HS-5 (cell line): ENCODE results near the gene ARFGEF3.

Experiments
- DNase-seq: peaks from one replicate; pipeline ENCODE4 v3.0.0-alpha.2; 2012; ENCODE audit warnings: low read depth

Gene ARFGEF3

DNA sequence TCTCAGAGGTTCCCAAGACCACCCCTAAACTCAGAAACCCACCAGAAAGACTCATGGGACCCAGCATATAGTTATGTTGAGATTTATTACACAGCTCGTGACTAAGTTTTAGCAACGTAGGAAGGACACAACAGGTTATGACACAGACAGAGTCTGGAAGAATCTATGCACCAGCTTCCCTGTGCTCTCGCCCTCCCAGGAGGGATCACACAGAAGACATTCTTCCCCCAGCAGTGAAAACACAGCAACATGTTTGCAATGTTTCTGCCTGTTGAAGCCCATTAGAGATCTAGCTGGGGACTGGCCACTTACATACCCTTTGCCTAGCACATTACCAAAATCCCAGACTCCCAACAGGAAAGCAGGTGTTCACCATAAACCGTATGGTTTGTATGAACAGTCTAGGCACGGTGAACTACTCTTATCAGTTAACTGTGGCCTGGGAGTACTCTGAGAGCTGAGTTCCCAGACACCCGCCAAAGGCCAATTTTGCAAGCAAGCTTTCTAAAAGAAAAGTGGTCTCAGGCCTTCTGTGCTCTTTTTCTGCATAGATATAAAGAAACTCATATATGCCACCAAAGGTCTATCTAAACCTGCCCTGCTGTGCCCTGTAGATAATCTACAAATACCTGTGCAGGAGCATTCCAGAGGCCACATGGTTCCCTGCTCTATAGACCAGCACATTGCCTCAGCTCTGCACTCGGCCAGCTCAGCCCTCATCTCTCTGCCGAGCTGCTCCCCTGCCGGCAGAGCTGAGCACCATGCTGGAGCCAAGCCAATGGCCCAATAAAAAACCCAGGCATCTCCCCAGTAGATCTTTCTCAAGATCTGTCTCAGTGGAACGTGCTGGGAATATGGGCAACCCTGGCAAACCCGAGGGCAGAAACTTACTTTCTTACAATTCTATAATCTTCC, 146.3 kb downstream of the ARFGEF3 start:
- DNase-seq: no peak

GRCh38 chr6:138308731-138309110, 147.0 kb downstream of the ARFGEF3 start:
- DNase-seq: no peak

DNA sequence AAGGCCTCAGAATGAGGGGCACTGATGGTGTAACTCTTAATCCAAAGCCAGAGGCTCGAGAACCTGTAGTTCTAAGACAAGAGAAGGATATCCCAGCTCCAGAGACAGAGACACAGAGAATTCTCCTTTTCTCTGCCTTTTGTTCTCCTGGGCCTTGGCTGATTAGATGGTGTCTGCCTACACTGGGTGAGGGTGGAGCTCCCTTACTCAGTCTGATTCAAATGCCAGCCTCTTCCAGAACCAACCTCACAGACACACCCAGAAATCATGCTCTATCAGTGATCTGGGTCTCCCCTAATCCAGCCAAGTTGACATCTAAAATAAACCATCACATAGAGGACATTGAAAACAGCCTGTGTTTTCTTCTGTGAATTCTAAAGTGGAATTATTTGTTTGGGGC, 148.0 kb downstream of the ARFGEF3 start:
- DNase-seq: no peak

GRCh38 chr6:138310294-138310693, 148.6 kb downstream of the ARFGEF3 start:
- DNase-seq: no peak

- no peak for DNase-seq
Measured at GRCh38 chr6:138310821-138311220, 149.1 kb downstream of the ARFGEF3 start.

GRCh38 chr6:138311268-138311667, 149.5 kb downstream of the ARFGEF3 start:
- no peak for DNase-seq

DNA sequence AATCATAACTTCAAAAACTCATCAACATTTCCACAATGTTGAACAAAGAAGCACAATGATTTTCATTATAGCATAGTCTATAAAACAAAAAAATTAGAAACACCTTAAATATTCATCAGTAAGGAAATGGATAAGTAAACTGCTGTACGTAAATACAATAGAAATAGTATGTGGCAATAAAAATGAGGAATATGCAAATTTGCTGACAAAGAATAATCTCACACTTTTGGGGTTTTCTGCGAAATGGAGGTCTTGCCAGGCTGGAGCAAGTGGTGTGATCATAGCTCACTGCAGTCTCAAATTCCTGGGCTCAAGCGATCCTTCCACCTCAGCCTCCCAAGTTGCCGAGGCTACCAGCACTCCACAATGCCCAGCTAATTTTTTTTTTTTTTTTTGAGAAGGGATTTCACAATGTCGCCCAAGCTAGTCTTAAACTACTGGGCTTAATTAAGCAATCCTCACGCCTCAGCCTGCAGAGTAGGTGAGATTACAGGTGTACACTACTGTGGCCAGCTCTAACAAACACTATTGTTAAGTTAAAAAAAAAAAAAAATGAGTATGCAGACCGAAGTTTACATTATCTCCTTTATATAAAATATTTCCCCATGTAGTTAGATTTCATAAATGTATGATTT, 157.1 kb downstream of the ARFGEF3 start:
- DNase-seq: no peak

DNA sequence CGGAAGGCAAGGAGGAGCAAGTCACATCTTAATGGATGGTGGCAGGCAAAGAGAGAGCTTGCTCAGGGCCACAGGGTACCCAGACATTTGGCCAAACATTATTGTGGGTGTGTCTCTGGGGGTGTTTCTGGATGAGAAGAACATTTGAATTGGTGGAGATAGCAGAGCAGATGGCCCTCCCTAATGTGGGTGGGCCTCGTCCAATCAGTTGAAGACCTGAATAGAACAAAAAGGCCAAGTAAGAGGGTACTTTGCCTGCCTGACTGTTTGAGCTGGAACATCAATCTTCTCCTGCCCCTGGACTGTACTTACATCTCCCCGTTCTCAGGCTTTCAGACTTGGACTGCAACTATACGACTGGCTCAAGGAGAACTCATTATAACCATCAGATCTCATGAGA, 160.2 kb downstream of the ARFGEF3 start:
- DNase-seq: no peak

DNA sequence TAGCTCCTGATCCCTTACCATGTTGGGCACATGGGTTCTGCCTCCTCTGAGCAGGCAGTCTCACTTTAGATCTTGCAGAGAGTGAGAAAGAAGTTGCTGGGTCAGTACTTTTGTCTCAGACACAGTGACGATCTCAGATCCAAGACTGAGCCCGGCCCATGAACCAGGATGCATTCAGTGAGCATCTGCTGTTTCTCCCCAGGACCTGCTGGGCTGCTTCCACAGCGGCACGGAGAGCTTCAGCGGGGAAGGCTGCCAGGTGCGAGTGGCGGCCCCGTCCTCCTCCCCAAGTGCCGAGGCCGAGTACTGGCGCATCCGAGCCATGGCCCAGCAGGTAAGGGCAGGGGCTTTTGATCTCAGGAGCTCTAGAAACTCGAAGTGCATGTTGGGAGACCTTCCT, 162.1 kb downstream of the ARFGEF3 start:
- DNase-seq: no peak

DNA sequence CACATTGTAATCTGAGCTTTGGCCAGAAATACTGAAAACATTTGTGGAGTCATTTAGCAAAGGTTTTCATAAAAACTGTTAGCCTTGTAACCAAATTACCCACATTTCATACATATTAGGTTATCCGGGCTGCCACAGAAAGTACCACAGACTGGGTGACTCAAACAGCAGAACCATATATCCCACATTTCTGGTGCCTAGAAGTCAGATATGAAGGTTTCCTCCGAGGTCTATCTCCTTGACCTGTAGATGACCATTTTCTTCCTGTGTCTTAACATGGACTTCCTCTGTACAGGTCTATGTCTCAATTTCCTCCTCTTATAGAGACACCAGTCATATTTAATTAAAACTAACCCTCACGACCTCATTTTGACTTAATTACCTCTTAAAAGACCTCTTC, 166.5 kb downstream of the ARFGEF3 start:
- no peak for DNase-seq

DNA sequence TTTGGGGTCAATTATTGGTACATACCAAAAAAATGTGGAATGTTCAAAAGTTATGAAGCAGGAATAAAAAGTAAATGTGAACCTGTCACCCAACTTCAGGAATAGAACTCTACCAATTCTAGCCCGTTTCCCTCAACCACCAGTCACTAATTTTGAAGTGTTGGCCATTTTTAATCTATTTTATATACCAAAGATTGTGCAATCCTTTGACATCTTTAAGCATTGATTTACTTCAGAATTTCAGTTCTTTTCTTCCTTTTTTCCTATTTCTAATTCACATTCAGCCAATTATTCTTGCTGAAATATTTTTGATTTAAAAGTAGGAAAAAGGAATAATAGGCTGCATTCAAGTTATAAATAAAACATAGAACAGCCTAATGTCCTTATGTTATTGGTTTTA, 169.0 kb downstream of the ARFGEF3 start:
- no peak for DNase-seq

DNA sequence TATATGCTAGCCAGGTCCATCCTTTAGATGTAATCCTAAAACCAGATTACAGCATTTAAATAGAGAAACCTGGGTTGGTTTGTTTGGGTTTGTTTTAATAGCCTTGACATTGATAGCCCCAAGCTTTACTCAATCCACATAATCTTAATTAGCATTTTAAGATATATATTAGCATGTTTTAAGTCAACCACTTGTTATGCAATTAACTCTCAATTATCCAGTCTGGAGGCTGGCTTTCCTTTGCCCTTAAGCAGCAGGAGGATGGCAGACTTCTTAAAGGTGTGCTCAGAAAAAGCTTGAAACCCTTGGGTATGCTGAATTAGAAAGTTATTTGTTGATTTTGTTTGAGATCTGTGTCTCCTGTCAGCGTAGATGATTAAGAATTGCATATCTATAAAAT, 169.7 kb downstream of the ARFGEF3 start:
- no peak for DNase-seq

- no peak for DNase-seq
Measured at GRCh38 chr6:138331984-138332383, 170.2 kb downstream of the ARFGEF3 start.

DNA sequence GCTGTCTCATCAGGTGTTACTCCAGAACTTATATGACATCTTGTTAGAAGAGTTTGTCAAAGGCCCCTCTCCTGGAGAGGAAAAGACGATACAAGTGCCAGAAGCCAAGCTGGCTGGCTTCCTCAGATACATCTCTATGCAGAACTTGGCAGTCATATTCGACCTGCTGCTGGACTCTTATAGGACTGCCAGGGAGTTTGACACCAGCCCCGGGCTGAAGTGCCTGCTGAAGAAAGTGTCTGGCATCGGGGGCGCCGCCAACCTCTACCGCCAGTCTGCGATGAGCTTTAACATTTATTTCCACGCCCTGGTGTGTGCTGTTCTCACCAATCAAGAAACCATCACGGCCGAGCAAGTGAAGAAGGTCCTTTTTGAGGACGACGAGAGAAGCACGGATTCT, 172.3 kb downstream of the ARFGEF3 start:
- DNase-seq: no peak

DNA sequence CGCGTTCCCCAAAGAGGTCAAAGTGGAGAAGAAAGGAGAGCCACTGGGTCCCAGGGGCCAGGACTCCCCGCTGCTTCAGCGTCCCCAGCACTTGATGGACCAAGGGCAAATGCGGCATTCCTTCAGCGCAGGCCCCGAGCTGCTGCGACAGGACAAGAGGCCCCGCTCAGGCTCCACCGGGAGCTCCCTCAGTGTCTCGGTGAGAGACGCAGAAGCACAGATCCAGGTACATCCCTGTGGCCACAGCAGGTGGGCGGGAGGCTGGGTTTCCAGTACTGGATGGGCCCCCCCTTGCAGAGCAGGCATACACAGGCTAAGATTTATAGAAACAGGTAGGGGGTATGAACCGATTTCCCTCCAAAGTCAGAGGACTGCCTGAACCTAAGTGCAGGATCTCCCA, 173.2 kb downstream of the ARFGEF3 start:
- DNase-seq: no peak

DNA sequence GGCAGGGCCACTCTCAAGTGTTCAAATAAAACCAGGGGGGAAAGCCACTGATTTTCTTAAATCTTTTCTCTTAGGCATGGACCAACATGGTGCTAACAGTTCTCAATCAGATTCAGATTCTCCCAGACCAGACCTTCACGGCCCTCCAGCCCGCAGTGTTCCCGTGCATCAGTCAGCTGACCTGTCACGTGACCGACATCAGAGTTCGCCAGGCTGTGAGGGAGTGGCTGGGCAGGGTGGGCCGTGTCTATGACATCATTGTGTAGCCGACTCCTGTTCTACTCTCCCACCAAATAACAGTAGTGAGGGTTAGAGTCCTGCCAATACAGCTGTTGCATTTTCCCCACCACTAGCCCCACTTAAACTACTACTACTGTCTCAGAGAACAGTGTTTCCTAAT, 174.5 kb downstream of the ARFGEF3 start:
- no peak for DNase-seq

DNA sequence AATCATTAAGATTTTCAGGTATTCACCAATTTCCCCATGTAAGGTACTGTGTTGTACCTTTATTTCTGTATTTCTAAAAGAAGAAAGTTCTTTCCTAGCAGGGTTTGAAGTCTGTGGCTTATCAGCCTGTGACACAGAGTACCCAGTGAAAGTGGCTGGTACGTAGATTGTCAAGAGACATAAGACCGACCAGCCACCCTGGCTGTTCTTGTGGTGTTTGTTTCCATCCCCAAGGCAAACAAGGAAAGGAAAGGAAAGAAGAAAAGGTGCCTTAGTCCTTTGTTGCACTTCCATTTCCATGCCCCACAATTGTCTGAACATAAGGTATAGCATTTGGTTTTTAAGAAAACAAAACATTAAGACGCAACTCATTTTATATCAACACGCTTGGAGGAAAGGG, 175.3 kb downstream of the ARFGEF3 start:
- no peak for DNase-seq

- no peak for DNase-seq
Measured at GRCh38 chr6:138339024-138339423, 177.3 kb downstream of the ARFGEF3 start.

DNA sequence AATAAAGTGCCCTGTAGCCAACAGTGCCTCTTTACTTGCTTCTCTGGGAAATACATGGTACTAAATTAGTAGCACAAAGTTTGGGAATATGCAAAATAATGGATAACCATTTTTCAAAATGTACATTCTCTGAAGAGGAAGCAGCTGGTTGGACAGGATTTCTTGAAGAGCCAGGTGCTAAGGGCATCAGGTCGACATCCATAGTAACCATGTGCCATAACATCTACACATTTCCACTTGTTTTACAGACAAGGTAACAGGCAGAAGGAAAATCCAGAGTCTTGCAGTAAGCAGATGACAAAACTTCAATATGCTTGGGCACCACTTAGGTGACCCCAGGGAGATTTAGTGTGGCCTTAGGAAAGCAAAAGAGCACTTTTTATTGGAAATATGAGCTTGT, 179.4 kb downstream of the ARFGEF3 start:
- DNase-seq: no peak

DNA sequence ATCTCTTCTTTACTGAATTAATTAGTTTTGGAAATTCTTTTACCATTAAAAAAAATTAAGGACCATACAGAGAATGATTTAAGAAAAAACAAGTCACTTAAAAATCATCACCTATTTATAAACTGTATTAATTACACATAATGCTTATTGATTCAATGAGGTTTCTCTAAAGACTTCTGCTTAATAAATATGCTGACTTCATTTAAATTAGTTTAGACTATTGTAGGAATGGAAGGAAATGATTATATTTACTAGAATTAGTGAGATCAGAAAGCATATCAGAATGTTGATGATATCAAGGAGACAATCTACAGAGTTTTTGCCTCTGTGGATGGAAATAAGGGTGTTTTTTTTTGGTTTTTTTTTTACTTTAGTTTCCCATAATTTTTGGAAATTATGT, 181.4 kb downstream of the ARFGEF3 start:
- DNase-seq: no peak

DNA sequence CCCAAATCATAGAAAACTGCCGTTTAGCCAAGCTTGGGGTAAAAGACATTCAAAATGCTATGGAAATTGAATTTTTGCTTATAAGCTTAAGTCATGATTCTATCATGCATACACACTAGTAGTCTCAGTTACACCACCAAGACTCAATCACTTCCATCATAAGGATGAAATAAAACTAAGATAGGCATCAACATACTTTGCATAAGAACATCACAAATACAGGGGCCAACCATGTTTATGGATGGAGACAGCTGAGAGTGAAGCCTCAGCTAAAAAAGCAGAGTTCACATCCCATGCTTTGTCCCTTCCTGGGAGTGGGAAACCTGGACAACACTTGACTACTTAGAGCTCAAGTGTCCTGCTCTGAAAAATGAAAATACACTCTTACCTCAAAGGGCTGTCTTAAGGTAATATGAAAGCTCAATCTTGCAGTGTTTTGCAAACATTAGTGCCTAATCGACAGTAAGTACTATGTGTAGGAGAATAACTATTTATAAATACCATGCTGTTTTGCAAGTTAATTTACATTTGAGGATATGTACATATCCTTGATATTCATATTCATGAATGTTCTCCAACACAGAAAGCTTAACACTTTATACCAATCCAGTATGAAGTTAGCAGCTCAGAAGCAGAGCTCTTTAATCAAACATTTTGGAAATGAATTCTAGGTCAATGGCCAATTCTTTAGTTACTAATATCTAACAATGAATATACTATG, 184.0 kb downstream of the ARFGEF3 start:
- no peak for DNase-seq

DNA sequence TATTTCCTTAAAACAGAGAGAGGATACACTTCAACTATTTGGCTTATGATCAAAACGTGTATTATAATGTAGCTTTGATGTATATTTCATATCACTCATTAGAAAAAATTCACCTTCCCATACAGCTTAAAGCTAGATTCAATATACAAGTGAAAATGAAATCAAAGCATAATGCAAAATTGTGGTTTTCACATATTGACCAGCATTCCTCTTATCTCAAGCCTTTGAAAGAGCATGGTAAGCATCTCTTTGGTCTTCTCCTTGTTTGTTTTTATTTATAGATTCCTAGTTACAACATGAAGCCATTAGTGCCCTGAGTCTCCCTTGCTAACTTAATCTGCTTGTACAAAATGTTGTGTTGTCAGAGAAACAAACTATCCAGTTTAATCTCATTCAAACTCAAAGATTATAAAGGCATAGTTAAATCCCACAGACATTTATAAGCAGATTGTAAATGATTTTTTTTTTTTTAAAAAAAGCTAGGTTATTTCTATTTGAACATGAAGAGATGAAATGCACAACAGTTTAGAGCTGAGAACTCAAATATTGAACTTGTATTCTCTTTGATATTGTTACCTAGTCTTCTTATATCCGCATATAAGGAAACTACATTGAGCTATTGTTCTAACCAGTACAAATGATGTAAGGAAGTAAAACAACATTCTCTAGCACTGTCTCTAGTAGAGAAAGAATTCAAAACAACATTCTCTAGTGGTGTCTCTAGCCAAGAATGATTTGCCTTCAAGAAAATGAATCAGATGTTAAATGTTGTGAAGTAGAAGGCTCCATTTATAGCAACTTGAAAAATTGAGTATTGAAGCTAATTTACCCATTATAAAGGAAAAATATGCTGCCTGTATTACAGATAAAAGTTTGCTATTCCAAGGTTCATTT, 184.8 kb downstream of the ARFGEF3 start:
- DNase-seq: no peak
